ENCODE results near the gene CABLES2. TPM values are rescaled to one million over a fixed set of nuclear protein-coding genes. Genes with fewer than 3 reads are reported as not detected.

Gene CABLES2
- total and polyA plus RNA-seq, 2 of the 4 experiments (the other 2 are of a cell fraction), result 1.4 to 5.1 TPM

- no peaks in the 10 kb centered on the region for H3K79me1 ChIP-seq (ENCODE audit: low read depth in 1 of 2, low read length in 2 of 2)
- dilution Hi-C loops (cut with HindIII; ENCODE audit: low sequenced_read_pairs, unreplicated experiment) (no loop called here), intact Hi-C loops (cut with micrococcal nuclease) (no loop called here), in situ Hi-C loops (cut with MboI; ENCODE audit: low sequenced_read_pairs) (no loop called here)
- H2AK9ac ChIP-seq (replicated peaks; ENCODE audit: low read depth, low read length, poor library complexity), result no peak overlapping the region
- no peak overlapping the region for H4K5ac ChIP-seq (ENCODE audit: low read depth, low read length)
- H3K9ac ChIP-seq (ENCODE audit: low read depth, low read length), result no peak overlapping the region
- H3K4ac ChIP-seq (ENCODE audit: low read depth, low read length), result no peak overlapping the region
- H3K27me3 ChIP-seq (ENCODE audit: control insufficient read depth, insufficient read depth, low read length), result peaks cover 12% of the 10 kb centered on the region; the same call in 1 of the 2 replicates
- H3K4me3 ChIP-seq (ENCODE audit: insufficient read depth, low read depth, low read length), result no peak overlapping the region
- H3K9me3 ChIP-seq (ENCODE audit: control insufficient read depth, insufficient read depth, low read length), result no peaks in the 10 kb centered on the region
- no peak overlapping the region for H2AFZ ChIP-seq (replicated peaks; ENCODE audit: low read length, poor library complexity)
- no peak for TF ChIP-seq NFE2L2 (IDR thresholded peaks at IDR 0.05; ENCODE audit: low read depth, low read length)
- TF ChIP-seq, protein P1, sequence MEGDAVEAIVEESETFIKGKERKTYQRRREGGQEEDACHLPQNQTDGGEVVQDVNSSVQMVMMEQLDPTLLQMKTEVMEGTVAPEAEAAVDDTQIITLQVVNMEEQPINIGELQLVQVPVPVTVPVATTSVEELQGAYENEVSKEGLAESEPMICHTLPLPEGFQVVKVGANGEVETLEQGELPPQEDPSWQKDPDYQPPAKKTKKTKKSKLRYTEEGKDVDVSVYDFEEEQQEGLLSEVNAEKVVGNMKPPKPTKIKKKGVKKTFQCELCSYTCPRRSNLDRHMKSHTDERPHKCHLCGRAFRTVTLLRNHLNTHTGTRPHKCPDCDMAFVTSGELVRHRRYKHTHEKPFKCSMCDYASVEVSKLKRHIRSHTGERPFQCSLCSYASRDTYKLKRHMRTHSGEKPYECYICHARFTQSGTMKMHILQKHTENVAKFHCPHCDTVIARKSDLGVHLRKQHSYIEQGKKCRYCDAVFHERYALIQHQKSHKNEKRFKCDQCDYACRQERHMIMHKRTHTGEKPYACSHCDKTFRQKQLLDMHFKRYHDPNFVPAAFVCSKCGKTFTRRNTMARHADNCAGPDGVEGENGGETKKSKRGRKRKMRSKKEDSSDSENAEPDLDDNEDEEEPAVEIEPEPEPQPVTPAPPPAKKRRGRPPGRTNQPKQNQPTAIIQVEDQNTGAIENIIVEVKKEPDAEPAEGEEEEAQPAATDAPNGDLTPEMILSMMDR (conservative IDR thresholded peaks at IDR 0.05; ENCODE audit: low read depth, low read length), result no peak
- TF ChIP-seq, protein P2, sequence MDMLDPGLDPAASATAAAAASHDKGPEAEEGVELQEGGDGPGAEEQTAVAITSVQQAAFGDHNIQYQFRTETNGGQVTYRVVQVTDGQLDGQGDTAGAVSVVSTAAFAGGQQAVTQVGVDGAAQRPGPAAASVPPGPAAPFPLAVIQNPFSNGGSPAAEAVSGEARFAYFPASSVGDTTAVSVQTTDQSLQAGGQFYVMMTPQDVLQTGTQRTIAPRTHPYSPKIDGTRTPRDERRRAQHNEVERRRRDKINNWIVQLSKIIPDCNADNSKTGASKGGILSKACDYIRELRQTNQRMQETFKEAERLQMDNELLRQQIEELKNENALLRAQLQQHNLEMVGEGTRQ (IDR thresholded peaks at IDR 0.05; ENCODE audit: low read depth, low read length), result no peak
- no peak for TF ChIP-seq RCOR1 (IDR thresholded peaks at IDR 0.05; ENCODE audit: insufficient replicate concordance, low read length)
- no peak for TF ChIP-seq BHLHE40 (IDR thresholded peaks at IDR 0.05; ENCODE audit: low read depth, low read length)
- TF ChIP-seq, protein P3, sequence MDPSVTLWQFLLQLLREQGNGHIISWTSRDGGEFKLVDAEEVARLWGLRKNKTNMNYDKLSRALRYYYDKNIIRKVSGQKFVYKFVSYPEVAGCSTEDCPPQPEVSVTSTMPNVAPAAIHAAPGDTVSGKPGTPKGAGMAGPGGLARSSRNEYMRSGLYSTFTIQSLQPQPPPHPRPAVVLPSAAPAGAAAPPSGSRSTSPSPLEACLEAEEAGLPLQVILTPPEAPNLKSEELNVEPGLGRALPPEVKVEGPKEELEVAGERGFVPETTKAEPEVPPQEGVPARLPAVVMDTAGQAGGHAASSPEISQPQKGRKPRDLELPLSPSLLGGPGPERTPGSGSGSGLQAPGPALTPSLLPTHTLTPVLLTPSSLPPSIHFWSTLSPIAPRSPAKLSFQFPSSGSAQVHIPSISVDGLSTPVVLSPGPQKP (IDR thresholded peaks at IDR 0.05; ENCODE audit: borderline replicate concordance, low read depth, low read length), result no peak
- TF ChIP-seq CEBPB (IDR thresholded peaks at IDR 0.05; ENCODE audit: low read depth, low read length), result no peak
- TF ChIP-seq RFX5 (IDR thresholded peaks at IDR 0.05; ENCODE audit: low read depth, low read length), result no peak
- TF ChIP-seq POLR2A (IDR thresholded peaks at IDR 0.05; ENCODE audit: low read depth, low read length), result no peak
- no peak for TF ChIP-seq FOS (IDR thresholded peaks at IDR 0.05; ENCODE audit: low read depth, low read length)
- no peak for TF ChIP-seq SMC3 (IDR thresholded peaks at IDR 0.05; ENCODE audit: low read depth, low read length)
- no peak for TF ChIP-seq RAD21 (IDR thresholded peaks at IDR 0.05; ENCODE audit: low read length)
- TF ChIP-seq CHD1 (IDR thresholded peaks at IDR 0.05; ENCODE audit: low read depth, low read length), result no peak
- no peak for TF ChIP-seq MAZ (IDR thresholded peaks at IDR 0.05; ENCODE audit: borderline replicate concordance, low read depth, low read length)
- no peak overlapping the region for H4K8ac ChIP-seq (ENCODE audit: low read depth in 2 of 2, low read length in 2 of 2)
- no peak overlapping the region for H2AK5ac ChIP-seq (ENCODE audit: low read depth, low read length)
- H3K14ac ChIP-seq (replicated peaks; ENCODE audit: low read depth, low read length), result no peak overlapping the region
- WGBS, 2 experiments (ENCODE audit: extremely low coverage in 2 of 2, insufficient read length in 1 of 2), result 61% methylated on average over 3 of the region's 6 CpGs; no CpG with 5 or more reads in 1 of the 2 experiments
- H2BK120ac ChIP-seq (ENCODE audit: low read depth, low read length), result no peak overlapping the region
- no TSS peak for BruUV-seq (replicated peaks)
- H3K23ac ChIP-seq (ENCODE audit: low read depth, low read length), result no peak overlapping the region
- H2BK15ac ChIP-seq (ENCODE audit: low read depth, low read length), result no peak overlapping the region
- no peak overlapping the region for H3K27ac ChIP-seq (ENCODE audit: insufficient read depth, low read length)
- no peak overlapping the region for H4K91ac ChIP-seq (ENCODE audit: insufficient read depth, low read depth, low read length)
- no peak for DNase-seq
- no peaks in the 10 kb centered on the region; the same call in 1 of the 2 replicates for H4K20me1 ChIP-seq (ENCODE audit: insufficient read depth, low read length)
- H3K4me1 ChIP-seq (ENCODE audit: control insufficient read depth, insufficient read depth, low read length), result no peaks in the 10 kb centered on the region
- ChIA-PET POLR2A (ENCODE audit: unreplicated experiment) (no interaction called here), CTCF (no interaction called here)
- ATAC-seq (ENCODE audit: low read depth), result no peak
- no peak overlapping the region for H3K56ac ChIP-seq (ENCODE audit: extremely low read depth, insufficient read depth, low read length)
- H3K36me3 ChIP-seq (ENCODE audit: control insufficient read depth, insufficient read depth, low read length), result no peaks in the 10 kb centered on the region
- no peak overlapping the region for H2BK5ac ChIP-seq (ENCODE audit: low read depth, low read length, poor library complexity, severe bottlenecking)
- peaks cover 6% of the 10 kb centered on the region; the same call in 1 of the 2 replicates for H3K9me1 ChIP-seq (ENCODE audit: insufficient read depth, low read length)
- H3K18ac ChIP-seq (ENCODE audit: low read depth, low read length), result no peak overlapping the region
- no peak overlapping the region for H3K4me2 ChIP-seq (ENCODE audit: low read depth, low read length)
- no peak overlapping the region for H2BK20ac ChIP-seq (ENCODE audit: low read depth, low read length)
Measured at GRCh38 chr20:62421716-62421990, 14.6 kb upstream of the CABLES2 start.

All from IMR-90 (cell line).